Measurements from ENCODE around the gene GLB1L2. TPM values are rescaled to one million over a fixed set of nuclear protein-coding genes. Genes with fewer than 3 reads are reported as not detected.

Gene GLB1L2
- total and polyA plus RNA-seq, 2 of the 13 experiments (the other 11 are each of a cell fraction or from before 2014, with no cell fraction given), result 0.59 to 0.69 TPM

DNA sequence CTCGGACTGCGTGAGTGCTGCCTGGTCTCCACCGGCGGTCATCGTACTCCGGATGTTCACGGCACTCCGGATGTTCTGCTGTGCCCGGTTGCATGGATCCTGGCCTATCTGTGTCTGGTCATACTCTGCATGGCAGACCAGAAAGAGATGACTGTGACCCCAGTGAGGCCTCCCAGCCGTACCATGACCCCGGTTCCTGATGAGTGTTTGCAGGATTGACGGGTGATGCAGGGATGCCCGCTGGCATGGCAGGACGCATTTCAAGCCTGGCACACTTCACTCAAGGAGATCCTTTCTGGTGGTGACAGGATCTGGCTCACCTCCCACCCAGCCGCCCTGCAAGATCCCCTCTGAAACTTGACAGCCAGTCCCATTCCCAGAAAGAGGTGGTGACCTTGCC lies 6.3 kb downstream of the GLB1L2 start:
- Histone ChIP-seq H3K4me1 (ENCODE audit: insufficient read depth, low read length) (no peaks in the 10 kb centered on the region), H3K27me3 (ENCODE audit: control insufficient read depth in 1 of 2, insufficient read depth in 2 of 2, low read length in 2 of 2) (peaks cover 2 to 16% of the 10 kb centered on the region in 2 experiments; a peak in 2 of 5 replicates), H3K36me3 (replicated peaks in 1 of 2; ENCODE audit: control insufficient read depth in 1 of 2, insufficient read depth in 2 of 2, low read length in 2 of 2) (no peaks in the 10 kb centered on the region), H3K27ac (ENCODE audit: extremely low read length, insufficient read depth, low read length) (no peak overlapping the region), H3K9me3 (ENCODE audit: low read length) (no peaks in the 10 kb centered on the region), H3K9ac (ENCODE audit: insufficient read depth, low read depth, low read length) (no peak overlapping the region), H3K4me3 (replicated peaks in 1 of 3; ENCODE audit: insufficient read depth in 1 of 3, low read depth in 2 of 3, low read length in 3 of 3) (no peak overlapping the region), H3K4me2 (ENCODE audit: low read depth, low read length) (no peak overlapping the region), H4K20me1 (ENCODE audit: insufficient read depth, low read length) (0 out of 2 replicates have a peak, but pooled peaks cover 3% of the 10 kb centered on the region), H2AFZ (ENCODE audit: low read length) (no peak overlapping the region), H3K79me2 (ENCODE audit: insufficient read depth, low read length) (no peaks in the 10 kb centered on the region)
- TF ChIP-seq SETDB1 (CRISPR knock-in tag; IDR thresholded peaks at IDR 0.05; ENCODE audit: borderline replicate concordance) (no peak), U2AF1 (optimal IDR thresholded peaks at IDR 0.05; ENCODE audit: low read depth, low read length) (no peak), KDM2A (CRISPR knock-in tag; IDR thresholded peaks at IDR 0.05; ENCODE audit: borderline replicate concordance, low read depth) (no peak), TMF1 (CRISPR knock-in tag; IDR thresholded peaks at IDR 0.05; ENCODE audit: low read depth) (no peak)
- TF ChIP-seq, protein P1, sequence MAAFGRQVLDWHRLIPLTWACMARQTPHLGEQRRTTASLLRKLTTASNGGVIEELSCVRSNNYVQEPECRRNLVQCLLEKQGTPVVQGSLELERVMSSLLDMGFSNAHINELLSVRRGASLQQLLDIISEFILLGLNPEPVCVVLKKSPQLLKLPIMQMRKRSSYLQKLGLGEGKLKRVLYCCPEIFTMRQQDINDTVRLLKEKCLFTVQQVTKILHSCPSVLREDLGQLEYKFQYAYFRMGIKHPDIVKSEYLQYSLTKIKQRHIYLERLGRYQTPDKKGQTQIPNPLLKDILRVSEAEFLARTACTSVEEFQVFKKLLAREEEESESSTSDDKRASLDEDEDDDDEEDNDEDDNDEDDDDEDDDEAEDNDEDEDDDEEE (CRISPR knock-in tag; IDR thresholded peaks at IDR 0.05), result no peak
- in situ Hi-C loops (cut with HindIII; ENCODE audit: extremely low pct_ligation_motif_present, low pct_unique_long_range_greater_than_20kb), result no loop called here
- 77% methylated on average over 5 of the region's 15 CpGs for WGBS (ENCODE audit: low lambda C conversion rate)
- no peak for DNase-seq (ENCODE audit: low spot score)
- CTCF ChIA-PET (ENCODE audit: low intra/inter-chr PET ratio, low total read pairs), result no interaction called here
- no peak for FAIRE-seq
- intact Hi-C loops (cut with micrococcal nuclease; ENCODE audit: unreplicated experiment), result no loop called here
- POLR2A ChIA-PET, result no interaction called here
- ATAC-seq, result no peak
- no TSS peak for BruUV-seq (replicated peaks)

DNA sequence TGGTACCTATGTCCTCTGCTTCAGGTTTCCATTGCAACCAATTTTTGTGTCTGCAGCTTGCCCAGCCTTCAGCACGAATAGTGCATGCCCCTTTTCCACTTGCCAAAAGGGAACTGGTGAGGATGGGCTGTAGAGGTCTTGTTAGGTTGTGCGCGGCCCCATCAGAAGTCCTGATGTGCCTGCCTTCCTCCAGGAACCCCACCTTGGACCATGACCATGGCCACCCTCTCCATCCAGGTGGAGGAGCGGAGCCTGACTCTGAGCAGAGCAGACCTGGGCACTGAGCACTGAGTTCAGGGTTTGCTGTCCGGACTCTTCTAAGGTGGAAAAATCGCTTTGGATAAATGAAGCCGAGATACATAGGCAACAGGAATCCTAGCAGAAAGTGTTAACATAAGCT lies 6.9 kb downstream of the GLB1L2 start:
- Histone ChIP-seq H3K27me3 (ENCODE audit: control insufficient read depth in 1 of 2, insufficient read depth in 2 of 2, low read length in 2 of 2) (peaks cover 2 to 22% of the 10 kb centered on the region in 2 experiments; a peak in 3 of 5 replicates), H3K79me2 (ENCODE audit: insufficient read depth, low read length) (no peaks in the 10 kb centered on the region), H3K4me3 (replicated peaks in 1 of 3; ENCODE audit: insufficient read depth in 1 of 3, low read depth in 2 of 3, low read length in 3 of 3) (no peak overlapping the region), H3K4me1 (ENCODE audit: insufficient read depth, low read length) (no peaks in the 10 kb centered on the region), H3K4me2 (ENCODE audit: low read depth, low read length) (no peak overlapping the region), H2AFZ (ENCODE audit: low read length) (no peak overlapping the region), H4K20me1 (ENCODE audit: insufficient read depth, low read length) (0 out of 2 replicates have a peak, but pooled peaks cover 3% of the 10 kb centered on the region), H3K36me3 (replicated peaks in 1 of 2; ENCODE audit: control insufficient read depth in 1 of 2, insufficient read depth in 2 of 2, low read length in 2 of 2) (no peaks in the 10 kb centered on the region), H3K27ac (ENCODE audit: extremely low read length, insufficient read depth, low read length) (no peak overlapping the region), H3K9me3 (ENCODE audit: low read length) (no peaks in the 10 kb centered on the region), H3K9ac (ENCODE audit: insufficient read depth, low read depth, low read length) (no peak overlapping the region)
- WGBS (ENCODE audit: low lambda C conversion rate), result 19% methylated on average over 3 of the region's 7 CpGs
- intact Hi-C loops (cut with micrococcal nuclease; ENCODE audit: unreplicated experiment), result no loop called here
- no peak for DNase-seq (ENCODE audit: low spot score)
- BruUV-seq (replicated peaks), result no TSS peak
- no peak for ATAC-seq
- FAIRE-seq, result no peak
- TF ChIP-seq ELF1 (CRISPR knock-in tag; IDR thresholded peaks at IDR 0.05), result no peak
- TF ChIP-seq, protein P2, sequence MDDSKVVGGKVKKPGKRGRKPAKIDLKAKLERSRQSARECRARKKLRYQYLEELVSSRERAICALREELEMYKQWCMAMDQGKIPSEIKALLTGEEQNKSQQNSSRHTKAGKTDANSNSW (CRISPR knock-in tag; IDR thresholded peaks at IDR 0.05; ENCODE audit: borderline replicate concordance), result no peak
- no peak for TF ChIP-seq ZSCAN30 (CRISPR knock-in tag; IDR thresholded peaks at IDR 0.05)
- TF ChIP-seq KDM3A (CRISPR knock-in tag; IDR thresholded peaks at IDR 0.05; ENCODE audit: low read depth), result no peak
- TF ChIP-seq ZMYM3 (CRISPR knock-in tag; IDR thresholded peaks at IDR 0.05), result no peak
- no peak for TF ChIP-seq CC2D1A (CRISPR knock-in tag; IDR thresholded peaks at IDR 0.05)
- no peak for TF ChIP-seq SAP130 (CRISPR knock-in tag; IDR thresholded peaks at IDR 0.05; ENCODE audit: low read depth)
- ChIA-PET CTCF (ENCODE audit: low intra/inter-chr PET ratio, low total read pairs) (no interaction called here), POLR2A (no interaction called here)
- in situ Hi-C loops (cut with HindIII; ENCODE audit: extremely low pct_ligation_motif_present, low pct_unique_long_range_greater_than_20kb), result no loop called here
